Lung (tissue), 12 donors: Measurements from ENCODE around the gene WASHC4. TPM values are rescaled to one million over a fixed set of nuclear protein-coding genes. Genes with fewer than 3 reads are reported as not detected.

ENCODE experiments used
- ATAC-seq: fragments of 200-7000 bp; cut with Tn5 transposase; one replicate; pipeline ENCODE4 v1.9.1; 2020; ENCODE audit warnings: moderate number of reproducible peaks; ENCODE audit not compliant: insufficient read depth, low FRiP score
- DNase-seq, 3 donors: peaks; one replicate each; pipeline ENCODE4 v3.0.0-alpha.2; 2013 to 2017
- H3K27ac ChIP-seq, 2 donors: one replicate each; pipeline ENCODE4 v1.5.1; 2013; ENCODE audit warnings: mild to moderate bottlenecking in 2 of 2, moderate library complexity in 2 of 2, control low read depth in 1 of 2, inconsistent platforms in 1 of 2, low read depth in 1 of 2, low read length in 1 of 2
- H3K27me3 ChIP-seq, 3 donors: one replicate each; pipeline ENCODE4 v1.5.1; 2013; ENCODE audit warnings: low read length in 2 of 3; ENCODE audit not compliant: control insufficient read depth in 3 of 3, insufficient read depth in 3 of 3
- H3K36me3 ChIP-seq, 4 donors: one replicate each; pipeline ENCODE4 v1.5.1; 2013; ENCODE audit warnings: low read length in 4 of 4, mild to moderate bottlenecking in 1 of 4, moderate library complexity in 1 of 4; ENCODE audit not compliant: control insufficient read depth in 4 of 4, insufficient read depth in 4 of 4
- H3K4me1 ChIP-seq, 5 donors: one replicate each; pipeline ENCODE4 v1.5.1; 2013; ENCODE audit warnings: low read length in 5 of 5, mild to moderate bottlenecking in 2 of 5, moderate library complexity in 1 of 5; ENCODE audit not compliant: control insufficient read depth in 5 of 5, insufficient read depth in 5 of 5
- H3K4me3 ChIP-seq: one replicate; pipeline ENCODE4 v1.5.1; 2013; ENCODE audit warnings: mild to moderate bottlenecking, control low read depth, moderate library complexity
- H3K9ac ChIP-seq, 2 donors: one replicate each; pipeline ENCODE4 v1.5.1; 2013; ENCODE audit warnings: low read length in 2 of 2, control low read depth in 1 of 2; ENCODE audit not compliant: insufficient read depth in 1 of 2
- H3K9me3 ChIP-seq, 4 donors: one replicate each; pipeline ENCODE4 v1.5.1; 2013; ENCODE audit warnings: low read length in 3 of 4, mild to moderate bottlenecking in 1 of 4, moderate library complexity in 1 of 4; ENCODE audit not compliant: control insufficient read depth in 4 of 4, insufficient read depth in 3 of 4
- WGBS, 2 donors: extraction: QIAGEN DNeasy Blood & Tissue Kit; methylation state at CpG; one replicate each; pipeline ENCODE4 v1.1.7; 2013; 5-methylcytosine and 5-hydroxymethylcytosine counted together
- polyA plus RNA-seq, 2 donors: library from polyadenylated mRNA; stranded (reverse); fragments of 200-250 nt; gene quantifications; one replicate each; pipeline ENCODE4 v1.2.1, GENCODE V29; 2013
- total RNA-seq, 2 donors: library from RNA; depleted of rRNA in 1 of 2; stranded (reverse); fragments of >200 nt in 1 of 2; gene quantifications; one replicate each; pipeline ENCODE4 v1.2.1, GENCODE V29; 2014 to 2021
- TF ChIP-seq, protein P1 (sequence below): IDR thresholded peaks from 2 replicates; pipeline ENCODE4 v1.5.1; 2012; ENCODE audit warnings: mild to moderate bottlenecking; ENCODE audit errors: control extremely low read depth, extremely low read depth
- donor health status: control.
- donor health status: control.
- donor health status: Bipolar disorder and iron deficiency.
- donor health status: healthy.
- donor health status: DM: yes; HTN: yes; CAD: no.

Gene WASHC4
- total and polyA plus RNA-seq, 4 donors = 18.8 to 150 (median 34.3) TPM

DNA sequence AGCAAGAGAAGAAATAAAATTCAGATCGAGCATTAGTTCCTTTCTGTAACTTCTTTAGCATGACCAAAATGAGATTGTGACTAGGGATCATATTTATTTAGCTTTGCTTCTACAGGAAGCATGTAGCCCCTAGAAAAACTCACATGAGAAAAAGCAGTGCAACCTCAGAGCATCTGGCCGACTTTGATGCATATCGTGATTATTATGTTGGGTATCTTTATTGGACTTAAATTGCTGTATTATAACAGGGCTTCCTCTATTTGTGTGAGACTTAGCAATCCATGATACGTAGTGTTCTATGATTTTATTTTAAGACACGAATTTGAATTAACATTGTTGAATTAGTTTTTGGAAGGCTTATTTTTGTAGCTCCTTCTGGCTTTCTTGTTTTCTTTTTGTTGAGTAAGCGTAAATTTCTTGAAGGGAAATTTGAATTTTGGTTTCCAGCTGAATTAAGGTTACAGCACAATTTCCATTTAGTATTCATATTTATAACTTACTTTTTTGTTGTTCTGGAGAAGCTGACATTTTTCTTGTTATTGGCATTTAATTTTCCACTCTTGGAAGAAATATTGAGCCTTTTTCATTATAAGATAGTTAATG lies 33.9 kb downstream of the WASHC4 start:
- no peak for ATAC-seq
- H3K9me3 ChIP-seq = no peaks in the 10 kb centered on the region

GRCh38 chr12:105142259-105142658 lies 34.7 kb downstream of the WASHC4 start:
- Histone ChIP-seq H3K4me3 (no peak overlapping the region), H3K4me1 (peaks cover 0 to 2% (median 0%) of the 10 kb centered on the region in 5 donors), H3K36me3 (peaks cover 7 to 40% (median 28%) of the 10 kb centered on the region in 4 donors), H3K27ac (no peak overlapping the region), H3K9ac (no peak overlapping the region), H3K27me3 (no peaks in the 10 kb centered on the region), H3K9me3 (no peaks in the 10 kb centered on the region)
- TF ChIP-seq, protein P1, sequence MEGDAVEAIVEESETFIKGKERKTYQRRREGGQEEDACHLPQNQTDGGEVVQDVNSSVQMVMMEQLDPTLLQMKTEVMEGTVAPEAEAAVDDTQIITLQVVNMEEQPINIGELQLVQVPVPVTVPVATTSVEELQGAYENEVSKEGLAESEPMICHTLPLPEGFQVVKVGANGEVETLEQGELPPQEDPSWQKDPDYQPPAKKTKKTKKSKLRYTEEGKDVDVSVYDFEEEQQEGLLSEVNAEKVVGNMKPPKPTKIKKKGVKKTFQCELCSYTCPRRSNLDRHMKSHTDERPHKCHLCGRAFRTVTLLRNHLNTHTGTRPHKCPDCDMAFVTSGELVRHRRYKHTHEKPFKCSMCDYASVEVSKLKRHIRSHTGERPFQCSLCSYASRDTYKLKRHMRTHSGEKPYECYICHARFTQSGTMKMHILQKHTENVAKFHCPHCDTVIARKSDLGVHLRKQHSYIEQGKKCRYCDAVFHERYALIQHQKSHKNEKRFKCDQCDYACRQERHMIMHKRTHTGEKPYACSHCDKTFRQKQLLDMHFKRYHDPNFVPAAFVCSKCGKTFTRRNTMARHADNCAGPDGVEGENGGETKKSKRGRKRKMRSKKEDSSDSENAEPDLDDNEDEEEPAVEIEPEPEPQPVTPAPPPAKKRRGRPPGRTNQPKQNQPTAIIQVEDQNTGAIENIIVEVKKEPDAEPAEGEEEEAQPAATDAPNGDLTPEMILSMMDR = no peak
- no peak for DNase-seq
- WGBS, 2 donors = 96 to 97% methylated on average over 3 of the region's 3 CpGs
- ATAC-seq = no peak

More for the DNA sequence above, 33.9 kb downstream of the WASHC4 start:
- TF ChIP-seq, protein P1 = no peak
- Histone ChIP-seq H3K9ac (no peak overlapping the region), H3K4me1 (peaks cover 0 to 2% (median 0%) of the 10 kb centered on the region in 5 donors), H3K36me3 (peaks cover 7 to 39% (median 23%) of the 10 kb centered on the region in 4 donors), H3K27ac (no peak overlapping the region), H3K4me3 (no peak overlapping the region), H3K27me3 (no peaks in the 10 kb centered on the region)
- WGBS, 2 donors = 94 to 96% methylated on average over 6 of the region's 6 CpGs
- DNase-seq = no peak

DNA sequence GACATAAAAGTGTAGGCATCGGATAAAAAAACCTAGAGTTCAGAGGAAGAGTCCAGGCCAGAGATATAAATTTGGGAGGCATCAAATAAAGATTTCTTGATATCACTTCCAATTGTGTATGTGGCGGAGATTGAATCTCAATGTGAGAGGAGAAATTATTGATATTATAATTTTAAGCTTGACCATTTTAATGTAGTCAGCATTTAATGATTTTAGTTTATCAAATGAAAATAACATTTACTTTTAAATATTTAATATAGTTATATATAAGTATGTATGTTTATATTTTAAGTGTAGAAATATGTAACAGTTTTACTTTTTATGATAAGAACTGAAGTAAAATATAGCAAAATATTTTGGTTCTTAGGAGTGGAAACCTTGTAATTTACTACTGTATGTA lies 48.7 kb downstream of the WASHC4 start:
- ATAC-seq = no peak
- WGBS, 2 donors = 97 to 99% methylated on average over 2 of the region's 2 CpGs
- H3K36me3 ChIP-seq = peaks cover 10 to 47% (median 27%) of the 10 kb centered on the region in 4 donors

More for the DNA sequence above, 48.7 kb downstream of the WASHC4 start:
- Histone ChIP-seq H3K9me3 (no peaks in the 10 kb centered on the region), H3K27me3 (no peaks in the 10 kb centered on the region), H3K4me3 (no peak overlapping the region), H3K4me1 (no peaks in the 10 kb centered on the region), H3K27ac (no peak overlapping the region), H3K9ac (no peak overlapping the region)
- TF ChIP-seq, protein P1 = no peak
- no peak for DNase-seq
